ENCODE results near the gene RAB12. TPM values are rescaled to one million over a fixed set of nuclear protein-coding genes. Genes with fewer than 3 reads are reported as not detected.

RAB12 gene
- total and polyA plus RNA-seq, 2 of the 8 experiments (the other 6 are each of a cell fraction or from before 2014, with no cell fraction given): 19.7 to 45.9 TPM

DNA sequence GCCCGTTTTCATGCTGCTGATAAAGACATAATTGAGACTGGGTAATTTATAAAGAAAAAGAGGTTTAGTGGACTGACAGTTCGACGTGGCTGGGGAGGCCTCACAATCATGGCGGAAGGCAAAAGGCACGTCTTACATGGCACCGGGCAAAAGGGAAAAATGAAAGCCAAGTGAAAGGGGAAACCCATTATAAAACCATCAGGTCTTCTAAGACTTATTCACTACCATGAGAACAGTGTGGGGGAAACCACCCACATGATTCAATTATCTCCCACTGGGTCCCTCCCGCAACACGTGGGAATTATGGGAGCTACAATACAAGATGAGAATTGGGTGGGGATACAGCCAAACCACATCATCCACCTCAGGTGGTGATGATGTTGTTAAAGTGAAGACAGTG, 3.3 kb upstream of the RAB12 start (continued):
- TF ChIP-seq SAP30 (IDR thresholded peaks at IDR 0.05; ENCODE audit: insufficient read depth, insufficient replicate concordance, low read length) (no peak), SRF (IDR thresholded peaks at IDR 0.05; ENCODE audit: low read depth, low read length) (no peak)
